Trophoblast cell (in vitro differentiated cells and primary cell): ENCODE data around the gene RSBN1.

Experiments
- DNase-seq, 2 donors: peaks; one replicate each; pipeline ENCODE4 v3.0.0-alpha.2; 2016
- H2AFZ ChIP-seq: 2 replicates; pipeline ENCODE4 v1.6.1; 2013; ENCODE audit warnings: low read length, moderate library complexity, mild to moderate bottlenecking; ENCODE audit not compliant: insufficient read depth, poor library complexity
- H2AK5ac ChIP-seq: 2 replicates; pipeline ENCODE4 v1.6.1; 2013; ENCODE audit warnings: mild to moderate bottlenecking, low read length
- H2BK120ac ChIP-seq: 2 replicates; pipeline ENCODE4 v1.6.1; 2013; ENCODE audit warnings: low read length, mild to moderate bottlenecking, moderate library complexity; ENCODE audit not compliant: insufficient read depth, poor library complexity
- H2BK12ac ChIP-seq: 2 replicates; pipeline ENCODE4 v1.6.1; 2013; ENCODE audit warnings: mild to moderate bottlenecking, low read length, moderate library complexity
- H2BK5ac ChIP-seq: 2 replicates; pipeline ENCODE4 v1.6.1; 2013; ENCODE audit warnings: low read length, low read depth, moderate library complexity, mild to moderate bottlenecking; ENCODE audit not compliant: poor library complexity
- H3K14ac ChIP-seq: 2 replicates; pipeline ENCODE4 v1.6.1; 2013; ENCODE audit warnings: mild to moderate bottlenecking, low read length
- H3K18ac ChIP-seq: 2 replicates; pipeline ENCODE4 v1.6.1; 2013; ENCODE audit warnings: mild to moderate bottlenecking, low read length
- H3K23ac ChIP-seq: 2 replicates; pipeline ENCODE4 v1.6.1; 2013; ENCODE audit warnings: low read length
- H3K27ac ChIP-seq: 2 replicates; pipeline ENCODE4 v1.5.1; 2013; ENCODE audit warnings: low read depth, mild to moderate bottlenecking, inconsistent platforms, low read length, moderate library complexity
- H3K27me3 ChIP-seq: 2 replicates; pipeline ENCODE4 v1.6.1; 2013; ENCODE audit warnings: inconsistent platforms, mild to moderate bottlenecking, low read length, moderate library complexity; ENCODE audit not compliant: insufficient read depth
- H3K36me3 ChIP-seq, 2 experiments: 1 replicate in 1 of 2; 2 replicates in 1 of 2; pipeline ENCODE4 v1.6.1; 2013; ENCODE audit warnings: low read length in 2 of 2, mild to moderate bottlenecking in 2 of 2, moderate library complexity in 1 of 2; ENCODE audit not compliant: insufficient read depth in 2 of 2, control insufficient read depth in 1 of 2
- H3K4ac ChIP-seq: 2 replicates; pipeline ENCODE4 v1.6.1; 2013; ENCODE audit warnings: low read depth, mild to moderate bottlenecking, low read length, moderate library complexity
- H3K4me1 ChIP-seq, 2 experiments: 1 replicate in 1 of 2; 2 replicates in 1 of 2; pipeline ENCODE4 v1.6.1; 2013; ENCODE audit warnings: low read length in 2 of 2, mild to moderate bottlenecking in 2 of 2, moderate library complexity in 1 of 2; ENCODE audit not compliant: insufficient read depth in 2 of 2, control insufficient read depth in 1 of 2
- H3K4me2 ChIP-seq: 2 replicates; pipeline ENCODE4 v1.6.1; 2013; ENCODE audit warnings: inconsistent platforms, mild to moderate bottlenecking, low read length, moderate library complexity
- H3K4me3 ChIP-seq: 2 replicates; pipeline ENCODE4 v1.5.1; 2013; ENCODE audit warnings: mild to moderate bottlenecking, low read depth, low read length, inconsistent platforms
- H3K79me1 ChIP-seq: one replicate; pipeline ENCODE4 v1.6.1; 2013; ENCODE audit warnings: low read length
- H3K79me2 ChIP-seq: 2 replicates; pipeline ENCODE4 v1.6.1; 2013; ENCODE audit warnings: low read length, mild to moderate bottlenecking; ENCODE audit not compliant: control insufficient read depth, insufficient read depth, poor library complexity
- H3K9ac ChIP-seq: 2 replicates; pipeline ENCODE4 v1.6.1; 2013; ENCODE audit warnings: mild to moderate bottlenecking, low read length
- H3K9me3 ChIP-seq: 2 replicates; pipeline ENCODE4 v1.6.1; 2013; ENCODE audit warnings: low read depth, mild to moderate bottlenecking, control low read depth, inconsistent platforms, low read length; ENCODE audit not compliant: insufficient read depth
- H4K12ac ChIP-seq: 2 replicates; pipeline ENCODE4 v1.6.1; 2013; ENCODE audit warnings: low read depth, mild to moderate bottlenecking, low read length, moderate library complexity
- H4K8ac ChIP-seq: 2 replicates; pipeline ENCODE4 v1.6.1; 2013; ENCODE audit warnings: low read depth, mild to moderate bottlenecking, low read length, moderate library complexity
- H4K91ac ChIP-seq: one replicate; pipeline ENCODE4 v1.6.1; 2013; ENCODE audit warnings: low read depth, mild to moderate bottlenecking, low read length, moderate library complexity
- WGBS: extraction: QIAGEN DNeasy Blood & Tissue Kit; methylation state at CpG from one replicate; pipeline ENCODE4 v1.1.7; 2013; ENCODE audit warnings: missing lambda C conversion rate; ENCODE audit not compliant: insufficient read length, insufficient coverage; ENCODE audit errors: extremely low coverage; 5-methylcytosine and 5-hydroxymethylcytosine counted together

The RSBN1 gene

DNA sequence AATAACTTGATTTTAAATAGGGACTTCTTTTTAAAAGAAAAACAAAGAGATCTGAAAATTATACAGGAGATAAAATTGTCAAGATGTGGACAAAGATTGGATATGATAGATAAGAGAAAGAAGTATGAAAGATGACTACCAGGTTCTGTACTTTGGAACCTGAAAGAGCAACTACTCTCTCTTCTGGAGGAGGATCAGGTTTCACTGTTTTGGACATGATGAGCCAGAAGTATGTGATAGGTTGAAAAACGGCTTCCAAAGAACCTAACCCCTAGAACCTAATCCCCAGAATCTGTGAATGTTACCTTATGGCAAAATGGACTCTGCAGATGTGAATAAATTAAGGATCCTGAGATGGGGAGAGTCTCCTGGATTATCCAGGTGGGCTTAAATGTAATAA, 26.2 kb downstream of the RSBN1 start:
- Histone ChIP-seq H4K8ac (no peak overlapping the region), H3K79me2 (no peaks in the 10 kb centered on the region), H2AFZ (no peak overlapping the region), H4K91ac (no peak overlapping the region), H3K18ac (no peak overlapping the region), H2BK5ac (no peak overlapping the region), H3K36me3 (peaks cover 0 to 2% of the 10 kb centered on the region in 2 experiments), H3K4me3 (no peak overlapping the region), H3K9me3 (no peaks in the 10 kb centered on the region), H2AK5ac (no peak overlapping the region), H3K4me1 (peaks cover 0 to 5% of the 10 kb centered on the region in 2 experiments), H3K23ac (no peak overlapping the region), H2BK12ac (no peak overlapping the region), H3K27ac (no peak overlapping the region), H3K14ac (no peak overlapping the region), H2BK120ac (no peak overlapping the region), H3K4ac (no peak overlapping the region), H4K12ac (no peak overlapping the region), H3K9ac (no peak overlapping the region), H3K27me3 (no peaks in the 10 kb centered on the region), H3K79me1 (no peaks in the 10 kb centered on the region), H3K4me2 (no peak overlapping the region)
- WGBS: no CpG with 5 or more reads among the region's 1 CpG
- DNase-seq: peak in 1 of 2 donors; percentile 56

DNA sequence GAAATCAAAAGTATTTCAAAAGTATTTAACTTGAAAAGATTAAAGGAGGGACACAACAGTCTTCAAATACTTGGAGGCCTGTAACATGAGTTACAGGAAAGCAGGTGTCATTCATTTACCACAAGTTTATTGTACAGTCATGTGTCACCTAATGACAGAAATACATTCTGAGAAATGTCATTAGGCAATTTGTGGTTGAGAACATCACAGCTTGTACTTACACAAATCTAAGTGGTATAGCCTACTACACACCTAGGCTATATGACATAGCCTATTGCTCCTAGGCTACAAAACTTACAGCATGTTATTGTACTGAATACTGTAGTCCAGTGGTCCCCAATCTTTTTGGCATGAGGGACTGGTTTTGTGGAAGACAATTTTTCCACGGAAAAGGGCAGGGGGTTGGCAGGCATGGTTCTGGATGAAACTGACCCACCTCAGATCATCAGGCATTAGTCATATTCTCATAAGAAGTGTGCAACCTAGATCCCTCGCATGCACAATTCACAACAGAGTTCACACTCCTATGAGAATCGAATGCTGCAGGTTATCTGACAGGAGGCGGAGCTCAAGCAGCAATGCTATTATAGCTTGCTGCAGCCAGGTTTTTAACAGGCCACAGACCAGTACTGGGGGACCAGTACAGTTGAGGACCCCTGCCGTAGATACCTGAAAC, 28.0 kb downstream of the RSBN1 start:
- no peak overlapping the region for H4K91ac ChIP-seq
- H3K79me2 ChIP-seq: no peaks in the 10 kb centered on the region
- no peak overlapping the region for H3K18ac ChIP-seq
- no CpG with 5 or more reads among the region's 5 CpGs for WGBS
- H3K27ac ChIP-seq: no peak overlapping the region
- peaks cover 0 to 5% of the 10 kb centered on the region in 2 experiments for H3K4me1 ChIP-seq
- no peak overlapping the region for H2AK5ac ChIP-seq
- H2BK12ac ChIP-seq: no peak overlapping the region
- H3K4me3 ChIP-seq: no peak overlapping the region
- H3K23ac ChIP-seq: no peak overlapping the region
- no peak overlapping the region for H4K12ac ChIP-seq
- H3K36me3 ChIP-seq: no peaks in the 10 kb centered on the region
- no peak overlapping the region for H2AFZ ChIP-seq
- H3K14ac ChIP-seq: no peak overlapping the region
- H3K27me3 ChIP-seq: no peaks in the 10 kb centered on the region
- no peaks in the 10 kb centered on the region for H3K79me1 ChIP-seq
- no peak overlapping the region for H3K4me2 ChIP-seq
- H2BK120ac ChIP-seq: no peak overlapping the region
- H4K8ac ChIP-seq: no peak overlapping the region
- H2BK5ac ChIP-seq: no peak overlapping the region
- H3K4ac ChIP-seq: no peak overlapping the region
- peak; percentile 37 to 84 for DNase-seq
- H3K9me3 ChIP-seq: no peaks in the 10 kb centered on the region
- no peak overlapping the region for H3K9ac ChIP-seq

- Histone ChIP-seq H4K91ac (no peak overlapping the region), H3K18ac (no peak overlapping the region), H3K4me3 (no peak overlapping the region), H2BK5ac (no peak overlapping the region), H2AFZ (no peak overlapping the region), H3K14ac (no peak overlapping the region), H3K36me3 (no peaks in the 10 kb centered on the region), H3K9ac (no peak overlapping the region), H3K27ac (no peak overlapping the region), H3K23ac (no peak overlapping the region), H2BK120ac (no peak overlapping the region), H3K4me1 (peaks cover 0 to 5% of the 10 kb centered on the region in 2 experiments), H3K27me3 (no peaks in the 10 kb centered on the region), H2AK5ac (no peak overlapping the region), H3K9me3 (no peaks in the 10 kb centered on the region), H3K4ac (no peak overlapping the region), H3K79me1 (no peaks in the 10 kb centered on the region), H3K4me2 (no peak overlapping the region), H3K79me2 (no peaks in the 10 kb centered on the region), H4K12ac (no peak overlapping the region), H4K8ac (no peak overlapping the region), H2BK12ac (no peak overlapping the region)
- peak; percentile 17 to 62 for DNase-seq
- no CpG with 5 or more reads among the region's 4 CpGs for WGBS
These were observed 28.8 kb downstream of the RSBN1 start for GRCh38 chr1:113783254-113784103.

DNA sequence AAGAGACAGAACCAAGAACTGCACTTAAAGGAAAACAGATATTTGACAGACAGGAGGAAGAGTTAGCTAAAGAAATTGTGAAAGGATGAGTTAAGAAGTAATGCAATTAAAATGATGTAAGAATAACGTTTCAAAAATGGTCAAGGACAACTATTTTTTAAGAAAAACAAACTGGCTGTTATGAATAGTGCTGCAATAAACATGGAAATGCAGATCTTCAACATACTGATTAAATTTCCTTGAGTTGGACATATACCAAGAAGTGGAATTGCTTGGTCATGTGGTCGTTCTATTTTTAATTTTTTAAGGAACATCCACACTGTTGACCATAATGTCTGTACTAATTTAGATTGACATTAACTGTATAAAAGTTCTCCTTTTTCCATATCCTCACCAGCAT, 29.9 kb downstream of the RSBN1 start:
- Histone ChIP-seq H3K23ac (no peak overlapping the region), H3K79me1 (no peaks in the 10 kb centered on the region), H3K4me2 (no peak overlapping the region), H2BK5ac (no peak overlapping the region), H3K4ac (no peak overlapping the region), H3K27me3 (no peaks in the 10 kb centered on the region), H2AK5ac (no peak overlapping the region), H3K18ac (no peak overlapping the region), H3K9me3 (no peaks in the 10 kb centered on the region), H2BK120ac (no peak overlapping the region), H3K4me3 (no peak overlapping the region), H3K79me2 (no peaks in the 10 kb centered on the region), H3K9ac (no peak overlapping the region), H3K4me1 (peaks cover 0 to 5% of the 10 kb centered on the region in 2 experiments), H2AFZ (no peak overlapping the region), H4K12ac (no peak overlapping the region), H3K14ac (no peak overlapping the region), H4K8ac (no peak overlapping the region), H2BK12ac (no peak overlapping the region), H3K36me3 (no peaks in the 10 kb centered on the region), H4K91ac (no peak overlapping the region), H3K27ac (no peak overlapping the region)
- DNase-seq: no peak
- no CpG with 5 or more reads among the region's 2 CpGs for WGBS
